HEK293 (cell line): Measurements from ENCODE around the gene ITPR2.

Experiments used
- CTCF ChIA-PET: fragments of 350-600 bp; formaldehyde crosslinking; extraction: SDS; loops from one replicate; lab custom pipeline; 2021; ENCODE audit warnings: antibody characterized with exemption; lab: Yijun Ruan, JAX
- POLR2A ChIA-PET: fragments of 300-600 bp; formaldehyde crosslinking; extraction: SDS; loops from one replicate; lab custom pipeline; 2020; ENCODE audit warnings: antibody characterized with exemption, inconsistent platforms; lab: Yijun Ruan, JAX
- H3K27ac ChIP-seq: fragments of 200-500 bp; sonication (Bioruptor generic); 2 replicates; pipeline ENCODE4 v1.5.1; 2014; ENCODE audit warnings: low read depth, low read length, control low read depth, inconsistent platforms; ENCODE audit errors: extremely low read depth
- H3K36me3 ChIP-seq, 2 experiments: fragments of 200-500 bp in 1 of 2; sonication (Bioruptor generic) in 1 of 2; 1 replicate in 1 of 2; 2 replicates in 1 of 2; pipeline ENCODE4 v1.5.1; 2014 to 2017; ENCODE audit warnings: inconsistent platforms in 2 of 2, low read length in 2 of 2; ENCODE audit not compliant: control insufficient read depth in 2 of 2, insufficient read depth in 1 of 2
- H3K4me1 ChIP-seq: fragments of 200-500 bp; sonication (Bioruptor generic); 2 replicates; pipeline ENCODE4 v1.5.1; 2014; ENCODE audit warnings: mild to moderate bottlenecking, low read length, inconsistent platforms; ENCODE audit not compliant: control insufficient read depth, insufficient read depth
- H3K4me3 ChIP-seq: 2 replicates; pipeline ENCODE4 v1.5.1; 2011; ENCODE audit warnings: low read depth, mild to moderate bottlenecking, control low read depth, low read length, moderate library complexity
- H3K9me3 ChIP-seq: fragments of 200-500 bp; sonication (Bioruptor generic); 2 replicates; pipeline ENCODE4 v1.5.1; 2014; ENCODE audit warnings: low read depth, low read length, inconsistent platforms; ENCODE audit not compliant: control insufficient read depth, insufficient read depth
- ATF2 ChIP-seq: fragments of 450-650 bp; formaldehyde crosslinking; IDR thresholded peaks from 2 replicates; pipeline ENCODE4 v1.5.1; 2016; ENCODE audit warnings: missing biosample characterization, missing genetic modification characterization, low read depth
- EGR2 ChIP-seq: fragments of 450-650 bp; formaldehyde crosslinking; IDR thresholded peaks from 2 replicates; pipeline ENCODE4 v1.5.1; 2016; ENCODE audit warnings: low read depth, missing biosample characterization, missing genetic modification characterization
- FEZF1 ChIP-seq: fragments of 450-650 bp; formaldehyde crosslinking; IDR thresholded peaks from 2 replicates; pipeline ENCODE4 v1.5.1; 2016; ENCODE audit warnings: missing biosample characterization, missing genetic modification characterization
- GFI1B ChIP-seq: fragments of 450-650 bp; formaldehyde crosslinking; IDR thresholded peaks from 2 replicates; pipeline ENCODE4 v1.5.1; 2016; ENCODE audit warnings: missing biosample characterization, missing genetic modification characterization
- GLIS2 ChIP-seq: fragments of 450-650 bp; formaldehyde crosslinking; IDR thresholded peaks from 2 replicates; pipeline ENCODE4 v1.5.1; 2016; ENCODE audit warnings: missing biosample characterization, missing genetic modification characterization
- HIC1 ChIP-seq: fragments of 450-650 bp; formaldehyde crosslinking; IDR thresholded peaks from 2 replicates; pipeline ENCODE4 v1.5.1; 2016; ENCODE audit warnings: missing biosample characterization, missing genetic modification characterization
- KLF1 ChIP-seq: fragments of 450-650 bp; formaldehyde crosslinking; IDR thresholded peaks from 2 replicates; pipeline ENCODE4 v1.5.1; 2016; ENCODE audit warnings: missing biosample characterization, missing genetic modification characterization
- KLF8 ChIP-seq: fragments of 450-650 bp; formaldehyde crosslinking; IDR thresholded peaks from 2 replicates; pipeline ENCODE4 v1.5.1; 2016; ENCODE audit warnings: missing biosample characterization, missing genetic modification characterization
- WT1 ChIP-seq: fragments of 450-650 bp; formaldehyde crosslinking; IDR thresholded peaks from 2 replicates; pipeline ENCODE4 v1.5.1; 2016; ENCODE audit warnings: missing biosample characterization, missing genetic modification characterization
- ZFP37 ChIP-seq: fragments of 450-650 bp; formaldehyde crosslinking; IDR thresholded peaks from 2 replicates; pipeline ENCODE4 v1.5.1; 2016; ENCODE audit warnings: missing biosample characterization, missing genetic modification characterization
- ZIC2 ChIP-seq: fragments of 450-650 bp; formaldehyde crosslinking; IDR thresholded peaks from 2 replicates; pipeline ENCODE4 v1.5.1; 2016; ENCODE audit warnings: missing biosample characterization, missing genetic modification characterization
- ZNF155 ChIP-seq: fragments of 450-650 bp; formaldehyde crosslinking; IDR thresholded peaks from 2 replicates; pipeline ENCODE4 v1.5.1; 2016; ENCODE audit warnings: missing biosample characterization, missing genetic modification characterization
- ZNF169 ChIP-seq: fragments of 450-650 bp; formaldehyde crosslinking; IDR thresholded peaks from 2 replicates; pipeline ENCODE4 v1.5.1; 2016; ENCODE audit warnings: missing biosample characterization, missing genetic modification characterization
- ZNF311 ChIP-seq: fragments of 450-650 bp; formaldehyde crosslinking; IDR thresholded peaks from 2 replicates; pipeline ENCODE4 v1.5.1; 2017; ENCODE audit warnings: missing biosample characterization, missing genetic modification characterization, borderline replicate concordance
- ZNF48 ChIP-seq: fragments of 450-650 bp; formaldehyde crosslinking; IDR thresholded peaks from 2 replicates; pipeline ENCODE4 v1.5.1; 2016; ENCODE audit warnings: missing biosample characterization, missing genetic modification characterization
- ZNF488 ChIP-seq: fragments of 450-650 bp; formaldehyde crosslinking; IDR thresholded peaks from 2 replicates; pipeline ENCODE4 v1.5.1; 2016; ENCODE audit warnings: missing biosample characterization, missing genetic modification characterization
- ZNF514 ChIP-seq: fragments of 450-650 bp; formaldehyde crosslinking; IDR thresholded peaks from 2 replicates; pipeline ENCODE4 v1.5.1; 2016; ENCODE audit warnings: missing biosample characterization, missing genetic modification characterization
- ZNF610 ChIP-seq: fragments of 450-650 bp; formaldehyde crosslinking; IDR thresholded peaks from 2 replicates; pipeline ENCODE4 v1.5.1; 2016; ENCODE audit warnings: missing biosample characterization, missing genetic modification characterization, borderline replicate concordance
- ZNF776 ChIP-seq: fragments of 450-650 bp; formaldehyde crosslinking; IDR thresholded peaks from 2 replicates; pipeline ENCODE4 v1.5.0; 2017; ENCODE audit warnings: missing biosample characterization, missing genetic modification characterization, borderline replicate concordance
- ZNF792 ChIP-seq: fragments of 450-650 bp; formaldehyde crosslinking; IDR thresholded peaks from 2 replicates; pipeline ENCODE4 v1.5.1; 2016; ENCODE audit warnings: missing biosample characterization, missing genetic modification characterization
- TF ChIP-seq, protein P1 (sequence below): fragments of 450-650 bp; formaldehyde crosslinking; IDR thresholded peaks from 2 replicates; pipeline ENCODE4 v1.5.1; 2016; ENCODE audit warnings: missing biosample characterization, missing genetic modification characterization
- TF ChIP-seq, protein P2 (sequence below): fragments of 450-650 bp; formaldehyde crosslinking; IDR thresholded peaks from 2 replicates; pipeline ENCODE4 v1.5.1; 2016; ENCODE audit warnings: missing biosample characterization, missing genetic modification characterization
- TF ChIP-seq, protein P3 (sequence below): fragments of 450-650 bp; formaldehyde crosslinking; IDR thresholded peaks from 2 replicates; pipeline ENCODE4 v1.5.1; 2016; ENCODE audit warnings: missing biosample characterization, missing genetic modification characterization
- TF ChIP-seq, protein P4 (sequence below): fragments of 450-650 bp; formaldehyde crosslinking; IDR thresholded peaks from 2 replicates; pipeline ENCODE4 v1.5.1; 2016; ENCODE audit warnings: missing biosample characterization, missing genetic modification characterization

The ITPR2 gene

DNA sequence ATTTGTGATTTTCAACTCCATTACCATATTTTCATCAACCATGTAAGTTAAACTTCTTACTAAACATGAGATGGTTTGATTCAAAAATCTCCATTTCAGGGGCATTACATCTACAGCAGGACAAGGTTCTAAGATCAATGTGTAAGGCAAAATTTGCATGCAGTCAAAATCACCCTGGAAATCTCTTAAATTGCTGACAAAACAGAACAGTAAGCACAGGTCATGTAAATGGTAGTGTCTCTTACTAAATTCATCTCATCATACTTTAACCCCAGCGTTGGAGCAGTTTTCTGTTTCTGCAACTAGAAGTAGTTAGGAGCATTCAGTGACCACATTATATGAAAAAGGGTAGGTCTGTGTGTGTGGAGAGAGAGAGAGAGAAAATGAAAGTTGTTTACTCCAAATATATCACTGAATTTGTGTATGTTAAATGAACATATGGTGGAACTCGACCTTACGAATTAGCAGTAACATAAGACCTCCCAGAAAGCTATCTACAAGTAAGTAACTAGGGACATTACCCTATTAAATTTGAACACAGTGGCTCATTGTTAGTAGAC lies 410.1 kb downstream of the ITPR2 start:
- no peak overlapping the region for H3K4me3 ChIP-seq
- no peaks in the 10 kb centered on the region for H3K36me3 ChIP-seq
- TF ChIP-seq EGR2 (tag by site-specific recombination), result no peak
- TF ChIP-seq ZNF169 (tag by site-specific recombination), result no peak
- TF ChIP-seq ZNF488 (tag by site-specific recombination), result no peak
- TF ChIP-seq FEZF1, result no peak
- TF ChIP-seq ZNF792, result no peak
- no peak for TF ChIP-seq WT1
- no peak for TF ChIP-seq ZNF48 (tag by site-specific recombination)
- TF ChIP-seq ZNF155 (tag by site-specific recombination), result no peak
- TF ChIP-seq, protein P1, sequence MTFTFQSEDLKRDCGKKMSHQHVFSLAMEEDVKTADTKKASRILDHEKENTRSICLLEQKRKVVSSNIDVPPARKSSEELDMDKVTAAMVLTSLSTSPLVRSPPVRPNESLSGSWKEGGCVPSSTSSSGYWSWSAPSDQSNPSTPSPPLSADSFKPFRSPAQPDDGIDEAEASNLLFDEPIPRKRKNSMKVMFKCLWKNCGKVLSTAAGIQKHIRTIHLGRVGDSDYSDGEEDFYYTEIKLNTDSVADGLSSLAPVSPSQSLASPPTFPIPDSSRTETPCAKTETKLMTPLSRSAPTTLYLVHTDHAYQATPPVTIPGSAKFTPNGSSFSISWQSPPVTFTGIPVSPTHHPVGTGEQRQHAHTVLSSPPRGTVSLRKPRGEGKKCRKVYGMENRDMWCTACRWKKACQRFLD, result no peak
- TF ChIP-seq, protein P2, sequence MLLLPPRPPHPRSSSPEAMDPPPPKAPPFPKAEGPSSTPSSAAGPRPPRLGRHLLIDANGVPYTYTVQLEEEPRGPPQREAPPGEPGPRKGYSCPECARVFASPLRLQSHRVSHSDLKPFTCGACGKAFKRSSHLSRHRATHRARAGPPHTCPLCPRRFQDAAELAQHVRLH (tag by site-specific recombination), result no peak
- TF ChIP-seq ZNF610, result no peak
- TF ChIP-seq ATF2 (tag by site-specific recombination), result no peak
- CTCF ChIA-PET, result interaction anchor here (0.6 kb wide), 1 partner anchor 77 kb away, joined by 4 read pairs; no protein-coding TSS in a partner anchor
- POLR2A ChIA-PET, result no interaction called here
- no peaks in the 10 kb centered on the region for H3K9me3 ChIP-seq
- H3K4me1 ChIP-seq, result no peaks in the 10 kb centered on the region
- no peak overlapping the region for H3K27ac ChIP-seq

- TF ChIP-seq ZFP37 (tag by site-specific recombination) (no peak), ZIC2 (tag by site-specific recombination) (no peak), GLIS2 (tag by site-specific recombination) (no peak), ZNF311 (tag by site-specific recombination) (no peak)
- TF ChIP-seq, protein P3, sequence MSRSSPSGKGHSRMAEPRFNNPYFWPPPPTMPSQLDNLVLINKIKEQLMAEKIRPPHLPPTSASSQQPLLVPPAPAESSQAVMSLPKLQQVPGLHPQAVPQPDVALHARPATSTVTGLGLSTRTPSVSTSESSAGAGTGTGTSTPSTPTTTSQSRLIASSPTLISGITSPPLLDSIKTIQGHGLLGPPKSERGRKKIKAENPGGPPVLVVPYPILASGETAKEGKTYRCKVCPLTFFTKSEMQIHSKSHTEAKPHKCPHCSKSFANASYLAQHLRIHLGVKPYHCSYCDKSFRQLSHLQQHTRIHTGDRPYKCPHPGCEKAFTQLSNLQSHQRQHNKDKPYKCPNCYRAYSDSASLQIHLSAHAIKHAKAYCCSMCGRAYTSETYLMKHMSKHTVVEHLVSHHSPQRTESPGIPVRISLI (tag by site-specific recombination), result no peak
- ChIA-PET CTCF (interaction anchor here (0.5 to 1.6 kb wide), 2 partner anchors 16 to 319 kb away, joined by 3 read pairs; no protein-coding TSS in a partner anchor), POLR2A (no interaction called here)
- Histone ChIP-seq H3K9me3 (no peaks in the 10 kb centered on the region), H3K4me1 (no peaks in the 10 kb centered on the region), H3K27ac (no peak overlapping the region), H3K4me3 (no peak overlapping the region), H3K36me3 (no peaks in the 10 kb centered on the region)
Observed at GRCh38 chr12:26416550-26416949, 416.4 kb downstream of the ITPR2 start.

DNA sequence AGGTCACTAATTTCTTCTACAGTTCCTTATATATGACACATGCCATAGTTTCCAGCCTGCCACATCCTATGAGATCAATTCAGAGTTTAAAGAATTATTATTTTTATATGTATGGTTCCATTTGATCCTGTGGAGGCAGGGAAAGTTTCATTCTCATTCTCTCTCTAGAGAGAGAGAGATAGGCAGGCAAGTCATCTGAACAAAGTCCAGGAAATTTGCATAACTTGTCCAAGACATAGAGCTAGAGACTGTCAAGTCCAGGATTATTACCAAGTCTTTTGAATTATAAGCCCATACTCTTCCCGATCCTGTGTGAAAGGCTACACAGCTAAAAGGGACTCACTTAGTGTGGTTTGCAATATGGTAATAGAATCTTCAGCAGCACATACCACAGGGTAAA lies 422.3 kb downstream of the ITPR2 start:
- CTCF ChIA-PET, result no interaction called here
- H3K36me3 ChIP-seq, result no peaks in the 10 kb centered on the region
- no peak overlapping the region for H3K4me3 ChIP-seq
- POLR2A ChIA-PET, result no interaction called here
- no peak overlapping the region for H3K27ac ChIP-seq
- no peaks in the 10 kb centered on the region for H3K9me3 ChIP-seq
- H3K4me1 ChIP-seq, result no peaks in the 10 kb centered on the region
- TF ChIP-seq KLF1 (tag by site-specific recombination) (no peak), HIC1 (tag by site-specific recombination) (no peak), WT1 (no peak), ZNF514 (tag by site-specific recombination) (no peak), GFI1B (no peak), ZNF776 (tag by site-specific recombination) (no peak), KLF8 (no peak)
- TF ChIP-seq, protein P4, sequence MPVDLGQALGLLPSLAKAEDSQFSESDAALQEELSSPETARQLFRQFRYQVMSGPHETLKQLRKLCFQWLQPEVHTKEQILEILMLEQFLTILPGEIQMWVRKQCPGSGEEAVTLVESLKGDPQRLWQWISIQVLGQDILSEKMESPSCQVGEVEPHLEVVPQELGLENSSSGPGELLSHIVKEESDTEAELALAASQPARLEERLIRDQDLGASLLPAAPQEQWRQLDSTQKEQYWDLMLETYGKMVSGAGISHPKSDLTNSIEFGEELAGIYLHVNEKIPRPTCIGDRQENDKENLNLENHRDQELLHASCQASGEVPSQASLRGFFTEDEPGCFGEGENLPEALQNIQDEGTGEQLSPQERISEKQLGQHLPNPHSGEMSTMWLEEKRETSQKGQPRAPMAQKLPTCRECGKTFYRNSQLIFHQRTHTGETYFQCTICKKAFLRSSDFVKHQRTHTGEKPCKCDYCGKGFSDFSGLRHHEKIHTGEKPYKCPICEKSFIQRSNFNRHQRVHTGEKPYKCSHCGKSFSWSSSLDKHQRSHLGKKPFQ (tag by site-specific recombination), result no peak
